Panc1 (cell line): ENCODE results near the gene COL4A4. TPM values are rescaled to one million over a fixed set of nuclear protein-coding genes. Genes with fewer than 3 reads are reported as not detected.

Experiments
- ATAC-seq: fragments of 200-7000 bp; cut with Tn5 transposase; 2 replicates; pipeline ENCODE4 v1.9.1; 2020; ENCODE audit warnings: mild to moderate bottlenecking, moderate library complexity
- BruUV-seq: library from RNA; stranded (reverse); fragments of 400-500 nt; replicated peaks from 2 replicates; lab custom pipeline; 2021; lab: Mats Ljungman, UMichigan
- CTCF ChIA-PET: fragments of 300-600 bp; sonication (Branson Sonifier 250); formaldehyde crosslinking; loops from one replicate; lab custom pipeline; 2022; ENCODE audit warnings: antibody characterized with exemption; lab: Charles Lee
- POLR2A ChIA-PET: fragments of 300-600 bp; sonication (Branson Sonifier 250); formaldehyde crosslinking; loops from one replicate; lab custom pipeline; 2022; ENCODE audit warnings: antibody characterized with exemption; lab: Charles Lee
- DNase-seq: peaks from one replicate; pipeline ENCODE4 v3.0.0-alpha.2; 2010; ENCODE audit warnings: low read depth, low spot score
- H3K27ac ChIP-seq: 2 replicates; pipeline ENCODE4 v1.5.1; 2011; ENCODE audit warnings: mild to moderate bottlenecking, low read length, inconsistent platforms
- H3K27me3 ChIP-seq: fragments of 200-500 bp; sonication (Bioruptor generic); 2 replicates; pipeline ENCODE4 v1.6.0; 2014; ENCODE audit warnings: low read length, inconsistent platforms; ENCODE audit not compliant: control insufficient read depth, insufficient read depth
- H3K36me3 ChIP-seq: fragments of 200-500 bp; sonication (Bioruptor generic); 2 replicates; pipeline ENCODE4 v1.5.1; 2014; ENCODE audit warnings: inconsistent platforms, mild to moderate bottlenecking, low read length, moderate library complexity; ENCODE audit not compliant: control insufficient read depth, insufficient read depth
- H3K4me1 ChIP-seq: 2 replicates; pipeline ENCODE4 v1.5.1; 2011; ENCODE audit warnings: inconsistent platforms, mild to moderate bottlenecking, low read length, moderate library complexity; ENCODE audit not compliant: control insufficient read depth, insufficient read depth
- H3K4me3 ChIP-seq, 2 experiments: 2 replicates each; pipeline ENCODE4 v1.5.1; 2011 to 2012; ENCODE audit warnings: low read depth in 2 of 2, low read length in 2 of 2, mild to moderate bottlenecking in 2 of 2, inconsistent platforms in 1 of 2, moderate library complexity in 1 of 2
- H3K9me3 ChIP-seq: fragments of 200-500 bp; sonication (Bioruptor generic); 2 replicates; pipeline ENCODE4 v1.5.1; 2014; ENCODE audit warnings: low read depth, mild to moderate bottlenecking, inconsistent platforms, low read length, moderate library complexity; ENCODE audit not compliant: control insufficient read depth, insufficient read depth
- POLR2AphosphoS5 ChIP-seq: IDR thresholded peaks from 2 replicates; pipeline ENCODE4 v1.6.1; 2012; ENCODE audit warnings: mild to moderate bottlenecking, low read depth, low read length, moderate library complexity
- SIN3A ChIP-seq: IDR thresholded peaks from 2 replicates; pipeline ENCODE4 v1.6.1; 2012; ENCODE audit warnings: low read depth, mild to moderate bottlenecking, low read length, moderate library complexity, borderline replicate concordance; ENCODE audit not compliant: insufficient read depth
- TCF7L2 ChIP-seq: IDR thresholded peaks from 2 replicates; pipeline ENCODE4 v1.6.1; 2011; ENCODE audit warnings: mild to moderate bottlenecking, low read depth, low read length, inconsistent platforms
- in situ Hi-C: cut with HindIII; loops from 2 replicates; pipeline ENCODE4 v1.10.0; 2016; ENCODE audit warnings: low sequenced_read_pairs, low pct_unique_long_range_greater_than_20kb
- intact Hi-C: fragments of 100-400 bp; cut with micrococcal nuclease; formaldehyde crosslinking; loops from one replicate; pipeline ENCODE4 v1.10.0; 2022; ENCODE audit not compliant: unreplicated experiment
- total RNA-seq: library from RNA; stranded (reverse); gene quantifications from one replicate; pipeline ENCODE4 v1.2.1, GENCODE V29; 2021; ENCODE audit not compliant: unreplicated experiment
- TF ChIP-seq, protein P1 (sequence below), 2 experiments: IDR thresholded peaks; 2 replicates each; pipeline ENCODE4 v1.6.1; 2011 to 2012; ENCODE audit warnings: low read depth in 2 of 2, control low read depth in 1 of 2, low read length in 1 of 2, mild to moderate bottlenecking in 1 of 2, moderate library complexity in 1 of 2; ENCODE audit not compliant: insufficient read depth in 1 of 2
- TF ChIP-seq, protein P2 (sequence below): fragments of 450-650 bp; IDR thresholded peaks from 2 replicates; pipeline ENCODE4 v1.5.1; 2017; ENCODE audit warnings: mild to moderate bottlenecking

The COL4A4 gene
- total RNA-seq, 1 experiment from 2014 or later = 0.13 TPM

DNA sequence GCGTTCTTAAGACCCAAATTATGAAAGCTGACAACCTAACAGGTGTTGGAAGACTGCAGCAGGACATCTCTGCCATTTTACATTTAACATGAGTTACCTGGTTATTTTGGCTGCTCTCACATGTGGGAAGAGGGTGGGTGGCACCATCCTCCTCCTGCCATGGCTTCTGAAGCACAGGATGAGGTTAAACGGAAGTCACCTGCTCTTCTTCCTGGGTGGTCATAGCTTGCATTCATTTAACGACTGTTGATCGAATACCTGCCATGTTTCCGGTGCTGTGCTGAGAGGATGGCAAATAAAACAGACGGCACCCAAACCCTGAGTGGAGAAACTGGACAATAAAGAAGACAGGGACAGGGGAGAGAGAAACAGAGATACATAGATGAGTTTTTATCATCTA, 210.2 kb downstream of the COL4A4 start:
- DNase-seq = no peak
- in situ Hi-C loops = no loop called here
- CTCF ChIA-PET = no interaction called here

DNA sequence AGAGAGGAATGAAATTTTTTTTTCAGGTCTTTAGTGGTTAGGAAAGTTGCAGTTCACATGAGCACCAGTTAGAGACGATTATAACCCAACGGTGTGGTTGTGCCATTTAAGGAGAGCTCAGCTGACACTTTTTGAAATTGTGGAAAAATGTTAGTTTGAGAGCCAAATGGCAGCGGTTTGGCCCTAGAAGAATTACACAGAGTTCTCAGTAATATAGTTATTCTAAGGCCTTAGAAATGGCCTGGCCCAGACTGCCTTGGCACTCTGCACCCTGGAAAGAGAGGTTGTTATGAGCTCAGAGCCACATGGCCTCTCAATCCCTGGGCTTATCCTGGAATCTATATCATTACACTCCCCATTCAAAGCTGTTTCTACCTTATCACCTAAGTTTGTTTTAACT, 210.8 kb downstream of the COL4A4 start:
- no peaks in the 10 kb centered on the region for H3K4me1 ChIP-seq
- TF ChIP-seq, protein P1, sequence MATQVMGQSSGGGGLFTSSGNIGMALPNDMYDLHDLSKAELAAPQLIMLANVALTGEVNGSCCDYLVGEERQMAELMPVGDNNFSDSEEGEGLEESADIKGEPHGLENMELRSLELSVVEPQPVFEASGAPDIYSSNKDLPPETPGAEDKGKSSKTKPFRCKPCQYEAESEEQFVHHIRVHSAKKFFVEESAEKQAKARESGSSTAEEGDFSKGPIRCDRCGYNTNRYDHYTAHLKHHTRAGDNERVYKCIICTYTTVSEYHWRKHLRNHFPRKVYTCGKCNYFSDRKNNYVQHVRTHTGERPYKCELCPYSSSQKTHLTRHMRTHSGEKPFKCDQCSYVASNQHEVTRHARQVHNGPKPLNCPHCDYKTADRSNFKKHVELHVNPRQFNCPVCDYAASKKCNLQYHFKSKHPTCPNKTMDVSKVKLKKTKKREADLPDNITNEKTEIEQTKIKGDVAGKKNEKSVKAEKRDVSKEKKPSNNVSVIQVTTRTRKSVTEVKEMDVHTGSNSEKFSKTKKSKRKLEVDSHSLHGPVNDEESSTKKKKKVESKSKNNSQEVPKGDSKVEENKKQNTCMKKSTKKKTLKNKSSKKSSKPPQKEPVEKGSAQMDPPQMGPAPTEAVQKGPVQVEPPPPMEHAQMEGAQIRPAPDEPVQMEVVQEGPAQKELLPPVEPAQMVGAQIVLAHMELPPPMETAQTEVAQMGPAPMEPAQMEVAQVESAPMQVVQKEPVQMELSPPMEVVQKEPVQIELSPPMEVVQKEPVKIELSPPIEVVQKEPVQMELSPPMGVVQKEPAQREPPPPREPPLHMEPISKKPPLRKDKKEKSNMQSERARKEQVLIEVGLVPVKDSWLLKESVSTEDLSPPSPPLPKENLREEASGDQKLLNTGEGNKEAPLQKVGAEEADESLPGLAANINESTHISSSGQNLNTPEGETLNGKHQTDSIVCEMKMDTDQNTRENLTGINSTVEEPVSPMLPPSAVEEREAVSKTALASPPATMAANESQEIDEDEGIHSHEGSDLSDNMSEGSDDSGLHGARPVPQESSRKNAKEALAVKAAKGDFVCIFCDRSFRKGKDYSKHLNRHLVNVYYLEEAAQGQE (IDR thresholded peaks at IDR 0.05; ENCODE audit: insufficient read depth in 1 of 2, low read depth in 2 of 2, low read length in 1 of 2) = no peak
- TF ChIP-seq, protein P2, sequence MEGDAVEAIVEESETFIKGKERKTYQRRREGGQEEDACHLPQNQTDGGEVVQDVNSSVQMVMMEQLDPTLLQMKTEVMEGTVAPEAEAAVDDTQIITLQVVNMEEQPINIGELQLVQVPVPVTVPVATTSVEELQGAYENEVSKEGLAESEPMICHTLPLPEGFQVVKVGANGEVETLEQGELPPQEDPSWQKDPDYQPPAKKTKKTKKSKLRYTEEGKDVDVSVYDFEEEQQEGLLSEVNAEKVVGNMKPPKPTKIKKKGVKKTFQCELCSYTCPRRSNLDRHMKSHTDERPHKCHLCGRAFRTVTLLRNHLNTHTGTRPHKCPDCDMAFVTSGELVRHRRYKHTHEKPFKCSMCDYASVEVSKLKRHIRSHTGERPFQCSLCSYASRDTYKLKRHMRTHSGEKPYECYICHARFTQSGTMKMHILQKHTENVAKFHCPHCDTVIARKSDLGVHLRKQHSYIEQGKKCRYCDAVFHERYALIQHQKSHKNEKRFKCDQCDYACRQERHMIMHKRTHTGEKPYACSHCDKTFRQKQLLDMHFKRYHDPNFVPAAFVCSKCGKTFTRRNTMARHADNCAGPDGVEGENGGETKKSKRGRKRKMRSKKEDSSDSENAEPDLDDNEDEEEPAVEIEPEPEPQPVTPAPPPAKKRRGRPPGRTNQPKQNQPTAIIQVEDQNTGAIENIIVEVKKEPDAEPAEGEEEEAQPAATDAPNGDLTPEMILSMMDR = no peak
- no peak for TF ChIP-seq SIN3A
- no peak for TF ChIP-seq TCF7L2
- TF ChIP-seq POLR2AphosphoS5 = no peak
- ChIA-PET CTCF (no interaction called here), POLR2A (no interaction called here)
- in situ Hi-C loops = no loop called here
- BruUV-seq = no TSS peak
- ATAC-seq (no peak), DNase-seq (no peak)
- H3K9me3 ChIP-seq = no peaks in the 10 kb centered on the region
- H3K36me3 ChIP-seq = no peaks in the 10 kb centered on the region
- intact Hi-C loops = no loop called here
- H3K27ac ChIP-seq = no peak overlapping the region
- no peaks in the 10 kb centered on the region for H3K27me3 ChIP-seq
- no peak overlapping the region for H3K4me3 ChIP-seq

More for the DNA sequence above, 210.2 kb downstream of the COL4A4 start:
- Histone ChIP-seq H3K4me1 (no peaks in the 10 kb centered on the region), H3K4me3 (no peak overlapping the region), H3K27ac (no peak overlapping the region), H3K27me3 (no peaks in the 10 kb centered on the region), H3K9me3 (no peaks in the 10 kb centered on the region), H3K36me3 (no peaks in the 10 kb centered on the region)
- POLR2A ChIA-PET = no interaction called here
- intact Hi-C loops = no loop called here
- TF ChIP-seq SIN3A = no peak
- TF ChIP-seq, protein P2 = no peak
- TF ChIP-seq, protein P1 (IDR thresholded peaks at IDR 0.05; ENCODE audit: insufficient read depth in 1 of 2, low read depth in 2 of 2, low read length in 1 of 2) = no peak
- no peak for TF ChIP-seq TCF7L2
- TF ChIP-seq POLR2AphosphoS5 = no peak
- no TSS peak for BruUV-seq
- ATAC-seq = no peak
